Glutamatergic neuron (in vitro differentiated cells): ENCODE measurements around the gene RAB11A. TPM values are rescaled to one million over a fixed set of nuclear protein-coding genes. Genes with fewer than 3 reads are reported as not detected.

Experiments
- DNase-seq: peaks from one replicate; pipeline ENCODE4 v3.0.0; 2022
- H3K27ac Mint-ChIP-seq: one replicate; pipeline ENCODE4 v1.8.0; 2020; ENCODE audit warnings: mild to moderate bottlenecking, mixed read lengths, inconsistent platforms; ENCODE audit not compliant: unreplicated experiment
- H3K27me3 Mint-ChIP-seq: one replicate; pipeline ENCODE4 v1.8.0; 2020; ENCODE audit warnings: mild to moderate bottlenecking, moderate library complexity, mixed read lengths, inconsistent platforms; ENCODE audit not compliant: unreplicated experiment
- H3K36me3 Mint-ChIP-seq: one replicate; pipeline ENCODE4 v1.8.0; 2020; ENCODE audit warnings: mild to moderate bottlenecking, mixed read lengths, inconsistent platforms; ENCODE audit not compliant: unreplicated experiment
- H3K4me1 Mint-ChIP-seq: one replicate; pipeline ENCODE4 v1.8.0; 2020; ENCODE audit warnings: mild to moderate bottlenecking, low read depth, mixed read lengths, inconsistent platforms; ENCODE audit not compliant: unreplicated experiment
- H3K4me3 Mint-ChIP-seq: one replicate; pipeline ENCODE4 v1.8.0; 2020; ENCODE audit warnings: mild to moderate bottlenecking, mixed read lengths, inconsistent platforms; ENCODE audit not compliant: unreplicated experiment
- H3K9me3 Mint-ChIP-seq: one replicate; pipeline ENCODE4 v1.8.0; 2020; ENCODE audit warnings: mild to moderate bottlenecking, moderate library complexity, mixed read lengths, inconsistent platforms; ENCODE audit not compliant: unreplicated experiment
- CTCF ChIP-seq: fragments of 200-600 bp; sonication (generic); IDR thresholded peaks from one replicate; pipeline ENCODE4 v1.5.0; 2021; ENCODE audit not compliant: partially characterized antibody, unreplicated experiment
- total RNA-seq: library from RNA; stranded (reverse); fragmentation: NEBNext Ultra II Directional; extraction: Animal tissue kit (Norgen Biotek cat#: 25700); gene quantifications from one replicate; pipeline ENCODE4 v1.2.1, GENCODE V29; 2021; ENCODE audit not compliant: unreplicated experiment

Gene RAB11A
- total RNA-seq, 1 donor from 2014 or later = 197 TPM

- TF ChIP-seq CTCF = no peak
- H3K27ac Mint-ChIP-seq = no peak overlapping the region
- H3K4me1 Mint-ChIP-seq = peaks cover 6% of the 10 kb centered on the region
Measured at GRCh38 chr15:65896236-65896635, 26.9 kb downstream of the RAB11A start.

GRCh38 chr15:65900488-65900887, 31.2 kb downstream of the RAB11A start:
- no peak overlapping the region for H3K4me3 Mint-ChIP-seq
- TF ChIP-seq CTCF = no peak

More at GRCh38 chr15:65896236-65896635, 26.9 kb downstream of the RAB11A start:
- no peaks in the 10 kb centered on the region for H3K9me3 Mint-ChIP-seq
- H3K36me3 Mint-ChIP-seq = no peaks in the 10 kb centered on the region
- H3K4me3 Mint-ChIP-seq = no peak overlapping the region
- DNase-seq = no peak
- no peaks in the 10 kb centered on the region for H3K27me3 Mint-ChIP-seq

GRCh38 chr15:65901336-65901735, 32.0 kb downstream of the RAB11A start:
- no peak for TF ChIP-seq CTCF
- Mint-ChIP-seq H3K4me3 (no peak overlapping the region), H3K4me1 (no peaks in the 10 kb centered on the region), H3K27me3 (no peaks in the 10 kb centered on the region), H3K9me3 (no peaks in the 10 kb centered on the region), H3K27ac (no peak overlapping the region), H3K36me3 (no peaks in the 10 kb centered on the region)
- no peak for DNase-seq

More at GRCh38 chr15:65900488-65900887, 31.2 kb downstream of the RAB11A start:
- H3K4me1 Mint-ChIP-seq = no peaks in the 10 kb centered on the region
- no peak overlapping the region for H3K27ac Mint-ChIP-seq
- H3K27me3 Mint-ChIP-seq = no peaks in the 10 kb centered on the region
- H3K36me3 Mint-ChIP-seq = no peaks in the 10 kb centered on the region
- no peaks in the 10 kb centered on the region for H3K9me3 Mint-ChIP-seq
- DNase-seq = no peak

- H3K9me3 Mint-ChIP-seq = no peaks in the 10 kb centered on the region
- no peaks in the 10 kb centered on the region for H3K27me3 Mint-ChIP-seq
- no peak for TF ChIP-seq CTCF
- H3K4me1 Mint-ChIP-seq = no peaks in the 10 kb centered on the region
- H3K27ac Mint-ChIP-seq = no peak overlapping the region
- DNase-seq = no peak
- no peaks in the 10 kb centered on the region for H3K36me3 Mint-ChIP-seq
- H3K4me3 Mint-ChIP-seq = no peak overlapping the region
Measured at GRCh38 chr15:65901836-65902235, 32.5 kb downstream of the RAB11A start.

GRCh38 chr15:65902373-65902772, 33.1 kb downstream of the RAB11A start:
- Mint-ChIP-seq H3K4me1 (no peaks in the 10 kb centered on the region), H3K27me3 (no peaks in the 10 kb centered on the region), H3K4me3 (no peak overlapping the region), H3K36me3 (no peaks in the 10 kb centered on the region), H3K27ac (no peak overlapping the region), H3K9me3 (no peaks in the 10 kb centered on the region)
- no peak for DNase-seq
- TF ChIP-seq CTCF = no peak
